B cell (primary cell): ENCODE data around the gene HOGA1.

Experiments
- CTCF ChIP-seq: fragments of 200-600 bp; IDR thresholded peaks from one replicate; pipeline ENCODE4 v1.8.0; 2022; ENCODE audit warnings: antibody characterized with exemption, mild to moderate bottlenecking
- EZH2 ChIP-seq: IDR thresholded peaks from 2 replicates; pipeline ENCODE4 v1.6.1; 2012; ENCODE audit warnings: borderline replicate concordance, low read depth, mild to moderate bottlenecking, moderate library complexity, low read length; ENCODE audit not compliant: insufficient read depth, poor library complexity, severe bottlenecking

GRCh38 chr10:97574374-97575126 lies 9.6 kb upstream of the HOGA1 start:
- TF ChIP-seq CTCF (no peak), EZH2 (no peak)
